PC-9 (cell line): ENCODE data around the gene PSMD12. TPM values are rescaled to one million over a fixed set of nuclear protein-coding genes. Genes with fewer than 3 reads are reported as not detected.
A peak's percentile ranks its signal among the peaks of the same experiment; 100 is the strongest.
"Not testable (repeated sequence)": the region's sequence is repeated elsewhere in the genome, so short reads cannot be mapped to it uniquely, and the experiment has no call there.

Source experiments
- BruUV-seq: library from RNA; stranded (reverse); fragments of 400-500 nt; replicated peaks from 2 replicates; lab custom pipeline; 2021; lab: Mats Ljungman, UMichigan
- CTCF ChIA-PET: fragments of 300-600 bp; sonication (Branson Sonifier 250); formaldehyde crosslinking; loops from one replicate; lab custom pipeline; 2022; ENCODE audit warnings: antibody characterized with exemption; lab: Charles Lee
- POLR2A ChIA-PET: fragments of 300-600 bp; sonication (Branson Sonifier 250); formaldehyde crosslinking; loops from one replicate; lab custom pipeline; 2022; ENCODE audit warnings: antibody characterized with exemption; ENCODE audit not compliant: unreplicated experiment; lab: Charles Lee
- DNase-seq, 2 experiments: peaks; one replicate each; pipeline versions ENCODE4 v3.0.0 to v3.0.0-alpha.2; 2015 to 2022; ENCODE audit warnings: mixed read lengths in 1 of 2
- H2AFZ ChIP-seq: fragments of 200-600 bp; sonication (generic); 2 replicates; pipeline ENCODE4 v1.8.1; 2017; ENCODE audit warnings: antibody characterized with exemption
- H3F3A ChIP-seq: fragments of 200-600 bp; sonication (generic); 2 replicates; pipeline ENCODE4 v1.8.1; 2017; ENCODE audit warnings: antibody characterized with exemption, mild to moderate bottlenecking, low read depth; ENCODE audit not compliant: insufficient read depth
- H3K27ac ChIP-seq: fragments of 200-600 bp; sonication (generic); 2 replicates; pipeline ENCODE4 v1.6.1; 2016; ENCODE audit warnings: mixed run types
- H3K27me3 ChIP-seq: fragments of 200-600 bp; sonication (generic); 2 replicates; pipeline ENCODE4 v1.6.1; 2016; ENCODE audit warnings: low read depth, mixed run types; ENCODE audit not compliant: insufficient read depth
- H3K36me3 ChIP-seq: fragments of 200-600 bp; sonication (generic); 2 replicates; pipeline ENCODE4 v1.6.1; 2016; ENCODE audit warnings: low read depth, mixed run types
- H3K4me1 ChIP-seq: fragments of 200-600 bp; sonication (generic); replicated peaks from 2 replicates; pipeline ENCODE4 v1.6.1; 2016; ENCODE audit warnings: mixed run types; ENCODE audit not compliant: insufficient read depth
- H3K4me2 ChIP-seq: fragments of 200-600 bp; sonication (generic); 2 replicates; pipeline ENCODE4 v1.6.1; 2017; ENCODE audit warnings: mixed run types
- H3K4me3 ChIP-seq: fragments of 200-600 bp; sonication (generic); 2 replicates; pipeline ENCODE4 v1.6.1; 2016; ENCODE audit warnings: mixed run types
- H3K79me2 ChIP-seq: fragments of 200-600 bp; sonication (generic); 2 replicates; pipeline ENCODE4 v1.6.1; 2017; ENCODE audit warnings: low read depth, mixed run types
- H3K9me2 ChIP-seq: fragments of 200-600 bp; sonication (generic); 2 replicates; pipeline ENCODE4 v1.8.1; 2017; ENCODE audit warnings: mild to moderate bottlenecking; ENCODE audit not compliant: insufficient read depth
- H3K9me3 ChIP-seq: fragments of 200-600 bp; sonication (generic); 2 replicates; pipeline ENCODE4 v1.8.1; 2016; ENCODE audit warnings: low read depth; ENCODE audit not compliant: insufficient read depth
- H4K20me1 ChIP-seq: fragments of 200-600 bp; sonication (generic); 2 replicates; pipeline ENCODE4 v1.8.1; 2017; ENCODE audit not compliant: insufficient read depth
- CTCF ChIP-seq: fragments of 200-600 bp; sonication (generic); conservative IDR thresholded peaks from 2 replicates; pipeline ENCODE4 v1.6.1; 2017; ENCODE audit warnings: mixed run types, antibody characterized with exemption, mild to moderate bottlenecking, moderate library complexity
- EZH2 ChIP-seq: fragments of 200-600 bp; sonication (generic); IDR thresholded peaks from 2 replicates; pipeline ENCODE4 v1.8.0; 2017; ENCODE audit warnings: antibody characterized with exemption, low read depth
- intact Hi-C: fragments of 100-400 bp; cut with micrococcal nuclease; formaldehyde crosslinking; loops from one replicate; pipeline ENCODE4 v1.10.0; 2022; ENCODE audit not compliant: unreplicated experiment
- total RNA-seq: library from RNA; stranded (reverse); gene quantifications from 2 replicates; pipeline ENCODE4 v1.2.3, GENCODE V29; 2021

PSMD12 gene
- total RNA-seq, 1 experiment from 2014 or later, result 80.5 TPM

DNA sequence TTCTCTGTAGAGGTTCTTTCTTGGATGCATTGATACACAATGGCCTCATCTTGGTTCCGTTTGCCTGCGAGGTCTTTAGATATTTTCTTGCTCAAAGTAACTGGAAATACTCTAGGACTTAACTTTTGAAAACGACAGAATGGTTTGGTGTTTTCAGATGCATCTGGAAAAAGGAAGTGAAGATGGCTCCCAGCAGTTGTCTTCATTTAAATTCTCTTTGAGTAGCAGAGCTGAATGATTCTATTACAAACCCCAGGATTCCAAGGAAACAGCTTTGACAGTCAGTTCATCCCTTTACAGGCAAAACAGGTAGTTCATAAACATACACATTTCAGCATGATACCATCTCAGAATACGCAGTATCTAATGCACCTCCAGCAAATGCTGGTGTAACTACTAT lies 54.8 kb downstream of the PSMD12 start:
- ChIA-PET POLR2A (no interaction called here), CTCF (interaction anchor here (0.5 kb wide), 1 partner anchor 67 kb away, joined by 3 read pairs; no protein-coding TSS in a partner anchor)
- Histone ChIP-seq H3F3A (peaks cover 5% of the 10 kb centered on the region; the same call in 1 of the 2 replicates), H4K20me1 (no peaks in the 10 kb centered on the region), H3K27ac (no peak overlapping the region), H3K9me3 (no peaks in the 10 kb centered on the region), H3K4me1 (peaks cover 7% of the 10 kb centered on the region), H3K4me2 (no peak overlapping the region), H3K4me3 (no peak overlapping the region), H3K36me3 (no peaks in the 10 kb centered on the region), H2AFZ (no peak overlapping the region), H3K79me2 (no peaks in the 10 kb centered on the region), H3K9me2 (no peaks in the 10 kb centered on the region), H3K27me3 (no peaks in the 10 kb centered on the region)
- no peak for DNase-seq
- TF ChIP-seq EZH2 (no peak), CTCF (no peak)
- intact Hi-C loops, result no loop called here
- BruUV-seq, result no TSS peak

DNA sequence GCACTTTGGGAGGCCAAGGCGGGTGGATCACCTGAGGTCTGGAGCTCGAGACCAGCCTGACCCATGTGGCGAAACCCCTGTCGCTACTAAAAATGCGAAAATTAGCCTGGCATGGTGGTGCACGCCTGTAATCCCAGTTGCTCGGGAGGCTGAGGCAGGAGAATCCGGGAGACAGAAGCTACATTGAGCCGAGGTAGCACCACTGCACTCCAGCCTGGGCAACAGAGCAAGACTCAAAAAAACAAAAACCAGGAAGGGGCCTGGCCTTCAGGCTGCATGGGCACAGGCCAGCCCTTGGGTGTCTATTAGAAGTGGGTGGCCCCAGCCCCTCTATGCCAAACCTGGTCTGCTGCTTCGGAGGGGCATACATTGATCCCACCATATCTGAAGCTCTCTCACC lies 56.0 kb downstream of the PSMD12 start:
- no TSS peak for BruUV-seq
- Histone ChIP-seq H3K9me2 (no peaks in the 10 kb centered on the region), H3K4me2 (no peak overlapping the region), H3F3A (peaks cover 17% of the 10 kb centered on the region), H3K4me1 (peaks cover 18% of the 10 kb centered on the region), H3K36me3 (no peaks in the 10 kb centered on the region), H3K79me2 (no peaks in the 10 kb centered on the region), H4K20me1 (no peaks in the 10 kb centered on the region), H3K27ac (no peak overlapping the region), H3K9me3 (no peaks in the 10 kb centered on the region), H3K27me3 (no peaks in the 10 kb centered on the region), H2AFZ (no peak overlapping the region), H3K4me3 (no peak overlapping the region)
- CTCF ChIA-PET, result interaction anchor here (0.7 kb wide), 1 partner anchor 23 kb away, joined by 3 read pairs; no protein-coding TSS in a partner anchor
- TF ChIP-seq EZH2 (no peak), CTCF (no peak)
- intact Hi-C loops, result no loop called here
- no peak for DNase-seq
- POLR2A ChIA-PET, result no interaction called here

GRCh38 chr17:67305446-67306235 lies 60.7 kb downstream of the PSMD12 start:
- H3K27ac ChIP-seq, result peak overlapping the region; percentile 71
- H3K4me1 ChIP-seq, result peaks cover 30% of the 10 kb centered on the region
- not testable (repeated sequence) for H3K9me3 ChIP-seq, H3K9me2 ChIP-seq, BruUV-seq, H3K27me3 ChIP-seq, H3K79me2 ChIP-seq, H4K20me1 ChIP-seq, H3K36me3 ChIP-seq
- H3F3A ChIP-seq, result peaks cover 34% of the 10 kb centered on the region
- peak; percentile 64 to 92 for DNase-seq
- intact Hi-C loops, result loop anchor here (1.0 kb wide), 1 partner anchor 61 kb away; the partner anchor contains the start of gene PSMD12
- CTCF ChIA-PET, result interaction anchor here (0.7 kb wide), 1 partner anchor 182 kb away, joined by 3 read pairs; no protein-coding TSS in a partner anchor
- H3K4me2 ChIP-seq, result peak overlapping the region; percentile 82
- peak overlapping the region; percentile 39; the same call in 1 of the 2 replicates for H3K4me3 ChIP-seq
- H2AFZ ChIP-seq, result peak overlapping the region; percentile 63
- POLR2A ChIA-PET, result interaction anchor here (0.6 kb wide), 1 partner anchor 25 kb away, joined by 3 read pairs; no protein-coding TSS in a partner anchor
